ENCODE data around the gene EHMT1. TPM values are rescaled to one million over a fixed set of nuclear protein-coding genes. Genes with fewer than 3 reads are reported as not detected.

EHMT1 gene
- total and polyA plus RNA-seq, 2 of the 8 experiments (the other 6 are each of a cell fraction or from before 2014, with no cell fraction given): 95.7 to 163 TPM

- TF ChIP-seq GTF2F1 (IDR thresholded peaks at IDR 0.05; ENCODE audit: borderline replicate concordance, low read depth, low read length) (no peak), NRF1 (IDR thresholded peaks at IDR 0.05; ENCODE audit: low read depth, low read length) (peak; percentile 10; the same call in 1 of the 2 replicates), CREB1 (IDR thresholded peaks at IDR 0.05) (peak; percentile 57; the same call in 1 of the 2 replicates), GABPA (IDR thresholded peaks at IDR 0.05; ENCODE audit: borderline replicate concordance, insufficient read depth, low read length) (0 out of 2 replicates have a peak, but pooled peaks have one; percentile 12), TEAD4 (IDR thresholded peaks at IDR 0.05; ENCODE audit: low read depth, low read length) (no peak)
Observed at GRCh38 chr9:137605121-137606004, 13.4 kb upstream of the EHMT1 start, which contains the start of gene ARRDC1 (continued).

Data from H1 (cell line).